Stimulated activated CD8-positive, alpha-beta memory T cell treated with anti-CD3 and anti-CD28 coated beads, Interleukin-2, amount 100 ng/mL, for 48 hours (primary cell): Measurements from ENCODE around the gene PRKCE.

Experiments
- DNase-seq, 2 donors: peaks; one replicate each; pipeline ENCODE4 v3.0.0-alpha.2; 2020; ENCODE audit warnings: low read depth in 2 of 2

The PRKCE gene

GRCh38 chr2:45754131-45755010, 102.9 kb downstream of the PRKCE start:
- no peak for DNase-seq

GRCh38 chr2:45755585-45756335, 104.3 kb downstream of the PRKCE start:
- no peak for DNase-seq

- no peak for DNase-seq
These were observed 106.5 kb downstream of the PRKCE start for GRCh38 chr2:45758018-45758417.

GRCh38 chr2:45759310-45759851, 107.9 kb downstream of the PRKCE start:
- no peak for DNase-seq

- DNase-seq = no peak
These were observed 110.2 kb downstream of the PRKCE start for GRCh38 chr2:45761635-45762034.

- no peak for DNase-seq
These were observed 111.8 kb downstream of the PRKCE start for GRCh38 chr2:45763255-45763654.

GRCh38 chr2:45763797-45764196, 112.3 kb downstream of the PRKCE start:
- DNase-seq = no peak

- DNase-seq = no peak
These were observed 113.7 kb downstream of the PRKCE start for GRCh38 chr2:45765007-45765727.

- no peak for DNase-seq
These were observed 114.3 kb downstream of the PRKCE start for GRCh38 chr2:45765728-45766254.

GRCh38 chr2:45768208-45768607, 116.7 kb downstream of the PRKCE start:
- no peak for DNase-seq

- no peak for DNase-seq
These were observed 117.6 kb downstream of the PRKCE start for GRCh38 chr2:45769056-45769455.

GRCh38 chr2:45769854-45770576, 118.5 kb downstream of the PRKCE start:
- no peak for DNase-seq

- DNase-seq = no peak
These were observed 119.3 kb downstream of the PRKCE start for GRCh38 chr2:45770811-45771210.

GRCh38 chr2:45771261-45771660, 119.8 kb downstream of the PRKCE start:
- DNase-seq = no peak

GRCh38 chr2:45772038-45772437, 120.6 kb downstream of the PRKCE start:
- DNase-seq = no peak

- DNase-seq = no peak
These were observed 122.4 kb downstream of the PRKCE start for GRCh38 chr2:45773909-45774308.

- no peak for DNase-seq
These were observed 123.3 kb downstream of the PRKCE start for GRCh38 chr2:45774688-45775244.

GRCh38 chr2:45776160-45776955, 124.9 kb downstream of the PRKCE start:
- DNase-seq = no peak

- DNase-seq = no peak
These were observed 126.7 kb downstream of the PRKCE start for GRCh38 chr2:45777996-45778719.
